Measurements from ENCODE around the gene CASKIN2.

GRCh38 chr17:75480281-75480680 is 35.1 kb downstream of the CASKIN2 start:
- TF ChIP-seq CTCF (IDR thresholded peaks at IDR 0.05) (no peak), POLR2A (IDR thresholded peaks at IDR 0.05) (no peak), POLR2AphosphoS5 (IDR thresholded peaks at IDR 0.05) (no peak)
